Airway epithelial cell (primary cell): ENCODE measurements around the gene RPP40. TPM values are rescaled to one million over a fixed set of nuclear protein-coding genes. Genes with fewer than 3 reads are reported as not detected.

Experiments
- total RNA-seq: library from RNA; depleted of rRNA; stranded (reverse); fragments of >200 nt; gene quantifications from 2 replicates; pipeline ENCODE4 v1.2.3, GENCODE V29; 2015

RPP40 gene, protein sequence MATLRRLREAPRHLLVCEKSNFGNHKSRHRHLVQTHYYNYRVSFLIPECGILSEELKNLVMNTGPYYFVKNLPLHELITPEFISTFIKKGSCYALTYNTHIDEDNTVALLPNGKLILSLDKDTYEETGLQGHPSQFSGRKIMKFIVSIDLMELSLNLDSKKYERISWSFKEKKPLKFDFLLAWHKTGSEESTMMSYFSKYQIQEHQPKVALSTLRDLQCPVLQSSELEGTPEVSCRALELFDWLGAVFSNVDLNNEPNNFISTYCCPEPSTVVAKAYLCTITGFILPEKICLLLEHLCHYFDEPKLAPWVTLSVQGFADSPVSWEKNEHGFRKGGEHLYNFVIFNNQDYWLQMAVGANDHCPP
- total RNA-seq, result 4.9 and 14.1 TPM in 2 replicates

GRCh38 chr6:5003604-5004372, at the start of gene RPP40:
Gene RPP40 (minus strand): TSS chr6:5004037. CDS start chr6:5004002, 35 bp downstream.

Other genes starting within 250 kb of the RPP40 start
- gene CDYL, start 227.6 kb downstream of the RPP40 start, total RNA-seq, result 13.5 and 14.8 TPM in 2 replicates
- gene PPP1R3G, start 81.3 kb upstream of the RPP40 start, total RNA-seq, result 0.28 and 1.3 TPM in 2 replicates